ENCODE results near the gene ABCC12.

DNA sequence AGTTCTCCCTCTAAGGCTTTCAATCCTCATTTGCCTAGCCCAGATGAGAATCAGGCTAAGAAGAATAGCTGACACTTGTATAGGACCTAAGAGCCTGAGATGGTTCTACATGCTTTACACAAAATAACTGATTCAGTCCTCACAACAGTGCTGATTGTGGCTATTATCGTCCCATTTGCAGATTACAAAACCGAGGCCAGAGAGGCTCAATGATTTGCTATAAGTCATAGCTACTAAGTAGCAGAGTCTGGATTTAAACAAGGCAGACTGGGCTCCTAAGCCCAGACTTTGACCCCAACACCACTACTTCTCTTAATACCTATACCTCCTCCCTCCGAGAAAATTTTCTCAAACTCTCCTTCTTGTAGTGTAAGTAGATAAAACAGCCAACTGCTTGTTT lies 23.1 kb downstream of the ABCC12 start:
- TF ChIP-seq EZH2 (IDR thresholded peaks at IDR 0.05) (no peak), POLR2AphosphoS5 (IDR thresholded peaks at IDR 0.05; ENCODE audit: borderline replicate concordance, low read depth, low read length) (no peak), FOXP2 (optimal IDR thresholded peaks at IDR 0.05; ENCODE audit: control extremely low read depth, extremely low read length, insufficient read depth) (no peak)
